ENCODE results near the gene STIM1.

Gene STIM1

GRCh38 chr11:4068962-4069361 is 213.5 kb downstream of the STIM1 start:
- no peak for DNase-seq (ENCODE audit: low read depth in 2 of 2)

GRCh38 chr11:4071325-4071724 is 215.9 kb downstream of the STIM1 start:
- no peak for DNase-seq (ENCODE audit: low read depth in 2 of 2)

GRCh38 chr11:4071914-4072313 is 216.4 kb downstream of the STIM1 start:
- no peak for DNase-seq (ENCODE audit: low read depth in 2 of 2)

GRCh38 chr11:4072668-4073285 is 217.3 kb downstream of the STIM1 start:
- DNase-seq (ENCODE audit: low read depth in 2 of 2): no peak

GRCh38 chr11:4074266-4074665 is 218.8 kb downstream of the STIM1 start:
- DNase-seq (ENCODE audit: low read depth in 2 of 2): no peak

- no peak for DNase-seq (ENCODE audit: low read depth in 2 of 2)
Observed at GRCh38 chr11:4076774-4077173, 221.3 kb downstream of the STIM1 start.

GRCh38 chr11:4083198-4083597 is 227.7 kb downstream of the STIM1 start:
- DNase-seq (ENCODE audit: low read depth in 2 of 2): no peak

- no peak for DNase-seq (ENCODE audit: low read depth in 2 of 2)
Observed at GRCh38 chr11:4084406-4085125, 229.1 kb downstream of the STIM1 start.

- DNase-seq (ENCODE audit: low read depth in 2 of 2): no peak
Observed at GRCh38 chr11:4085575-4085974, 230.1 kb downstream of the STIM1 start.

- no peak for DNase-seq (ENCODE audit: low read depth in 2 of 2)
Observed at GRCh38 chr11:4086575-4087353, 231.3 kb downstream of the STIM1 start.

GRCh38 chr11:4087551-4087950 is 232.1 kb downstream of the STIM1 start:
- no peak for DNase-seq (ENCODE audit: low read depth in 2 of 2)

- no peak for DNase-seq (ENCODE audit: low read depth in 2 of 2)
Observed at GRCh38 chr11:4090258-4090657, 234.8 kb downstream of the STIM1 start.

GRCh38 chr11:4092026-4092425 is 236.6 kb downstream of the STIM1 start:
- no peak for DNase-seq (ENCODE audit: low read depth in 2 of 2)

- DNase-seq (ENCODE audit: low read depth in 2 of 2): no peak
Observed at GRCh38 chr11:4093519-4094347, 238.3 kb downstream of the STIM1 start.

GRCh38 chr11:4094348-4095291 is 239.2 kb downstream of the STIM1 start, which contains the start of gene RRM1:
Gene RRM1 (plus strand): TSS chr11:4094799. CDS start chr11:4095013, 214 bp downstream.
- peak; percentile 91 to 92 for DNase-seq (ENCODE audit: low read depth in 2 of 2)

- no peak for DNase-seq (ENCODE audit: low read depth in 2 of 2)
Observed at GRCh38 chr11:4095509-4096230, 240.2 kb downstream of the STIM1 start.

GRCh38 chr11:4098026-4098621 is 242.7 kb downstream of the STIM1 start:
- DNase-seq (ENCODE audit: low read depth in 2 of 2): no peak

GRCh38 chr11:4102711-4103110 is 247.2 kb downstream of the STIM1 start:
- DNase-seq (ENCODE audit: low read depth in 2 of 2): no peak

GRCh38 chr11:4103269-4103668 is 247.8 kb downstream of the STIM1 start:
- no peak for DNase-seq (ENCODE audit: low read depth in 2 of 2)

- no peak for DNase-seq (ENCODE audit: low read depth in 2 of 2)
Observed at GRCh38 chr11:4105916-4106315, 250.5 kb downstream of the STIM1 start.

Measured in stimulated activated CD8-positive, alpha-beta memory T cell treated with anti-CD3 and anti-CD28 coated beads, Interleukin-15, amount 100 ng/mL, for 48 hours (primary cell).